ENCODE results near the gene SOWAHA.

Gene SOWAHA

DNA sequence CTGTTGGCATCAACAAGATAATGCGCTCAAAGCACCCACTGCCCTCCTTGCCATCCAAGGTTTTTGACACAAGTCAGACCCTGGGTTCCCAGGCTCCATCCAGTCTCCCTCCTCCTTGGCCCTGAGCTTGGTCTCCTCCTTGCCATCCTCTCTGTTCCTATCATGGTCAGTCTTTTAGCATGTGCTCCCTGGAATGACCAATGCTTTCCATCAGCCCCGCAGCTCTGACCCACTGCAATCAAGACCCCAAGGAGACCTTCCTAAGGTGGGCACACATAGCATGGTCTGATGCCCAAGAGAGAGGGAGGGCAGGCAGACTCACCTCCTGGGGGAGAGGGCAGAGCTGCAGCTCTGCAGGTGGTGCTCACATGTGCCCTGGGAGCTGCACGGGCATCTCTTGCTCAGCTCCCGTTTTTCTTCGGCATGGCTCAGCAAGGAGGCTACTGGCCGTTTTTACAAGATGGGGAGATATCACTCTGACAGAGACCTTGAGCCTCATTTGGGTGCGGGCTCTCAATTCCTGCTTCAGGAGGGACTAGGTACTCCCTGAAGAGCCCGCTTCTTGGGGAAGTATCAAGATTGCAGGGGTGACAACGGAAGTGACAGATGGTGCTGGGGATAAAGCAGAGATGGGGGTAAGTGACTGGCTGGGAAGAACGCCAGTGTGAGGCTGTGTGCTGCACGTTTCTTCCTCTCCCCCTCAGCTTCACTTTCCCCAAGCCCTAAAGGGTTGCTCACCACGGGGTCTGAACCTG lies 39.3 kb upstream of the SOWAHA start:
- peaks cover 61 to 66% of the 10 kb centered on the region in 2 experiments for H3K4me1 ChIP-seq (ENCODE audit: control insufficient read depth in 1 of 2, insufficient read depth in 2 of 2, low read length in 2 of 2)
- H2BK12ac ChIP-seq (ENCODE audit: low read length): peak overlapping the region; percentile 14
- peak overlapping the region; percentile 96 for H3K14ac ChIP-seq (ENCODE audit: low read length)
- no peak for DNase-seq
- no peaks in the 10 kb centered on the region for H3K27me3 ChIP-seq (ENCODE audit: insufficient read depth, low read length)
- H3K4me3 ChIP-seq (ENCODE audit: low read depth, low read length): no peak overlapping the region
- peak overlapping the region; percentile 39 for H4K8ac ChIP-seq (ENCODE audit: low read depth, low read length)
- H3K9ac ChIP-seq (ENCODE audit: low read length): no peak overlapping the region
- H4K12ac ChIP-seq (ENCODE audit: low read depth, low read length): no peak overlapping the region
- H3K4ac ChIP-seq (ENCODE audit: low read depth, low read length): peak overlapping the region; percentile 99
- peak overlapping the region; percentile 59 for H3K4me2 ChIP-seq (ENCODE audit: low read length)
- no peaks in the 10 kb centered on the region for H3K9me3 ChIP-seq (ENCODE audit: insufficient read depth, low read depth, low read length)
- peaks cover 75% of the 10 kb centered on the region for H3K79me2 ChIP-seq (ENCODE audit: control insufficient read depth, insufficient read depth, low read length, poor library complexity)
- H2BK5ac ChIP-seq (ENCODE audit: low read depth, low read length, poor library complexity): peak overlapping the region; percentile 97
- peak overlapping the region; percentile 94 for H4K91ac ChIP-seq (ENCODE audit: low read depth, low read length)
- H3K79me1 ChIP-seq (ENCODE audit: low read length): peaks cover 69% of the 10 kb centered on the region
- peak overlapping the region; percentile 89 for H3K27ac ChIP-seq (ENCODE audit: low read depth, low read length)
- no CpG with 5 or more reads among the region's 12 CpGs for WGBS (ENCODE audit: extremely low coverage, insufficient coverage, insufficient read length)
- H3K23ac ChIP-seq (ENCODE audit: low read length): peak overlapping the region; percentile 55
- H2AFZ ChIP-seq (ENCODE audit: insufficient read depth, low read length, poor library complexity): no peak overlapping the region
- H2AK5ac ChIP-seq (ENCODE audit: low read length): peak overlapping the region; percentile 76
- peak overlapping the region; percentile 95 for H2BK120ac ChIP-seq (ENCODE audit: insufficient read depth, low read length, poor library complexity)
- H3K18ac ChIP-seq (ENCODE audit: low read length): peak overlapping the region; percentile 94
- peaks cover 16 to 18% of the 10 kb centered on the region in 2 experiments for H3K36me3 ChIP-seq (ENCODE audit: control insufficient read depth in 1 of 2, insufficient read depth in 2 of 2, low read length in 2 of 2)

GRCh38 chr5:132774406-132774805 lies 38.7 kb upstream of the SOWAHA start:
- Histone ChIP-seq H2BK5ac (ENCODE audit: low read depth, low read length, poor library complexity) (peak overlapping the region; percentile 97), H3K4me3 (ENCODE audit: low read depth, low read length) (no peak overlapping the region)
- no CpG with 5 or more reads among the region's 3 CpGs for WGBS (ENCODE audit: extremely low coverage, insufficient coverage, insufficient read length)

GRCh38 chr5:132774896-132775295 lies 38.2 kb upstream of the SOWAHA start:
- peak overlapping the region; percentile 94 for H4K91ac ChIP-seq (ENCODE audit: low read depth, low read length)
- H2BK120ac ChIP-seq (ENCODE audit: insufficient read depth, low read length, poor library complexity): peak overlapping the region; percentile 95
- H4K12ac ChIP-seq (ENCODE audit: low read depth, low read length): peak overlapping the region; percentile 37
- H3K4me2 ChIP-seq (ENCODE audit: low read length): peak overlapping the region; percentile 59
- H3K4me1 ChIP-seq (ENCODE audit: control insufficient read depth in 1 of 2, insufficient read depth in 2 of 2, low read length in 2 of 2): peaks cover 52 to 57% of the 10 kb centered on the region in 2 experiments
- H3K9ac ChIP-seq (ENCODE audit: low read length): no peak overlapping the region
- H2BK5ac ChIP-seq (ENCODE audit: low read depth, low read length, poor library complexity): peak overlapping the region; percentile 97
- no peaks in the 10 kb centered on the region for H3K27me3 ChIP-seq (ENCODE audit: insufficient read depth, low read length)
- WGBS (ENCODE audit: extremely low coverage, insufficient coverage, insufficient read length): no CpG with 5 or more reads among the region's 5 CpGs
- peak overlapping the region; percentile 48 for H2AFZ ChIP-seq (ENCODE audit: insufficient read depth, low read length, poor library complexity)
- peak overlapping the region; percentile 23 for H3K4me3 ChIP-seq (ENCODE audit: low read depth, low read length)
- H4K8ac ChIP-seq (ENCODE audit: low read depth, low read length): peak overlapping the region; percentile 85
- H3K79me1 ChIP-seq (ENCODE audit: low read length): peaks cover 69% of the 10 kb centered on the region
- H2BK12ac ChIP-seq (ENCODE audit: low read length): peak overlapping the region; percentile 99
- peak overlapping the region; percentile 96 for H3K14ac ChIP-seq (ENCODE audit: low read length)
- H3K18ac ChIP-seq (ENCODE audit: low read length): peak overlapping the region; percentile 94
- H3K4ac ChIP-seq (ENCODE audit: low read depth, low read length): peak overlapping the region; percentile 99
- no peaks in the 10 kb centered on the region for H3K9me3 ChIP-seq (ENCODE audit: insufficient read depth, low read depth, low read length)
- peaks cover 67% of the 10 kb centered on the region for H3K79me2 ChIP-seq (ENCODE audit: control insufficient read depth, insufficient read depth, low read length, poor library complexity)
- peak overlapping the region; percentile 100 for H2AK5ac ChIP-seq (ENCODE audit: low read length)
- H3K36me3 ChIP-seq (ENCODE audit: control insufficient read depth in 1 of 2, insufficient read depth in 2 of 2, low read length in 2 of 2): peaks cover 16 to 18% of the 10 kb centered on the region in 2 experiments
- DNase-seq: no peak
- no peak overlapping the region for H3K23ac ChIP-seq (ENCODE audit: low read length)
- H3K27ac ChIP-seq (ENCODE audit: low read depth, low read length): peak overlapping the region; percentile 89

More at GRCh38 chr5:132774406-132774805, 38.7 kb upstream of the SOWAHA start:
- no peak overlapping the region for H2AFZ ChIP-seq (ENCODE audit: insufficient read depth, low read length, poor library complexity)
- H3K27ac ChIP-seq (ENCODE audit: low read depth, low read length): peak overlapping the region; percentile 89
- peak overlapping the region; percentile 99 for H3K4ac ChIP-seq (ENCODE audit: low read depth, low read length)
- peak overlapping the region; percentile 95 for H2BK120ac ChIP-seq (ENCODE audit: insufficient read depth, low read length, poor library complexity)
- no peak overlapping the region for H3K23ac ChIP-seq (ENCODE audit: low read length)
- H4K12ac ChIP-seq (ENCODE audit: low read depth, low read length): no peak overlapping the region
- H4K8ac ChIP-seq (ENCODE audit: low read depth, low read length): peak overlapping the region; percentile 12
- H3K27me3 ChIP-seq (ENCODE audit: insufficient read depth, low read length): no peaks in the 10 kb centered on the region
- H3K4me1 ChIP-seq (ENCODE audit: control insufficient read depth in 1 of 2, insufficient read depth in 2 of 2, low read length in 2 of 2): peaks cover 55 to 60% of the 10 kb centered on the region in 2 experiments
- H3K79me1 ChIP-seq (ENCODE audit: low read length): peaks cover 69% of the 10 kb centered on the region
- no peak for DNase-seq
- H2AK5ac ChIP-seq (ENCODE audit: low read length): peak overlapping the region; percentile 1
- H3K36me3 ChIP-seq (ENCODE audit: control insufficient read depth in 1 of 2, insufficient read depth in 2 of 2, low read length in 2 of 2): peaks cover 16 to 18% of the 10 kb centered on the region in 2 experiments
- H3K14ac ChIP-seq (ENCODE audit: low read length): peak overlapping the region; percentile 96
- no peak overlapping the region for H3K9ac ChIP-seq (ENCODE audit: low read length)
- peak overlapping the region; percentile 1 for H2BK12ac ChIP-seq (ENCODE audit: low read length)
- peak overlapping the region; percentile 59 for H3K4me2 ChIP-seq (ENCODE audit: low read length)
- peak overlapping the region; percentile 94 for H3K18ac ChIP-seq (ENCODE audit: low read length)
- H3K9me3 ChIP-seq (ENCODE audit: insufficient read depth, low read depth, low read length): no peaks in the 10 kb centered on the region
- H4K91ac ChIP-seq (ENCODE audit: low read depth, low read length): peak overlapping the region; percentile 94
- peaks cover 70% of the 10 kb centered on the region for H3K79me2 ChIP-seq (ENCODE audit: control insufficient read depth, insufficient read depth, low read length, poor library complexity)

DNA sequence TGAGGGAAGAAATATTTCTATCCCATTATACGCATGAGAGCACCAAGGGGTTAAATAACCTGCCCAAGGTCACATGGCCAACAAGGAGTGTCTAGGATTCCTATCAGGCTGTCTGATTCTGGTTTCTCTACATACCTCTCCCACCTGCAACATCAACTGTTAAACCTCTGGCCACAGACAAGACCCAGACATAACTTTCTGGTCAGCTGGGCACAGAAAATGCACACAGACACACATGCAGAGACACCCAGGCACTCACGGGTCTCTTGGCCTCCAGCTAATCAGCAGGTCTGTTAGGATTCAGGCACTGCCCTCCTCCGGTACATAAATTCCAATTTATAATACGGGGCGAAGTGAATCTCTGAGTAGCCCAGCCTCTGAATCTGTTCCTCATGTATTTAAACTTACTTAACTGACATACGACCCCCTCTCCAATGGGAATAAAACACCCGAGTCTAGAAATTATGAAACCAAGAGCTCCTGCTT lies 37.6 kb upstream of the SOWAHA start:
- peak; percentile 90 to 91 for DNase-seq
- Histone ChIP-seq H3K23ac (ENCODE audit: low read length) (no peak overlapping the region), H2BK120ac (ENCODE audit: insufficient read depth, low read length, poor library complexity) (no peak overlapping the region), H2AK5ac (ENCODE audit: low read length) (no peak overlapping the region), H4K8ac (ENCODE audit: low read depth, low read length) (no peak overlapping the region), H3K4me2 (ENCODE audit: low read length) (peak overlapping the region; percentile 59), H2AFZ (ENCODE audit: insufficient read depth, low read length, poor library complexity) (no peak overlapping the region), H2BK12ac (ENCODE audit: low read length) (no peak overlapping the region), H4K12ac (ENCODE audit: low read depth, low read length) (no peak overlapping the region), H3K9me3 (ENCODE audit: insufficient read depth, low read depth, low read length) (no peaks in the 10 kb centered on the region), H3K36me3 (ENCODE audit: control insufficient read depth in 1 of 2, insufficient read depth in 2 of 2, low read length in 2 of 2) (peaks cover 14 to 18% of the 10 kb centered on the region in 2 experiments), H3K14ac (ENCODE audit: low read length) (no peak overlapping the region), H3K79me2 (ENCODE audit: control insufficient read depth, insufficient read depth, low read length, poor library complexity) (peaks cover 65% of the 10 kb centered on the region), H4K91ac (ENCODE audit: low read depth, low read length) (peak overlapping the region; percentile 94), H3K27ac (ENCODE audit: low read depth, low read length) (peak overlapping the region; percentile 97), H3K4me1 (ENCODE audit: control insufficient read depth in 1 of 2, insufficient read depth in 2 of 2, low read length in 2 of 2) (peaks cover 50 to 55% of the 10 kb centered on the region in 2 experiments), H3K9ac (ENCODE audit: low read length) (no peak overlapping the region), H3K79me1 (ENCODE audit: low read length) (peaks cover 68% of the 10 kb centered on the region), H3K27me3 (ENCODE audit: insufficient read depth, low read length) (no peaks in the 10 kb centered on the region), H2BK5ac (ENCODE audit: low read depth, low read length, poor library complexity) (no peak overlapping the region), H3K4me3 (ENCODE audit: low read depth, low read length) (no peak overlapping the region), H3K4ac (ENCODE audit: low read depth, low read length) (peak overlapping the region; percentile 99), H3K18ac (ENCODE audit: low read length) (no peak overlapping the region)
- no CpG with 5 or more reads among the region's 7 CpGs for WGBS (ENCODE audit: extremely low coverage, insufficient coverage, insufficient read length)
